Glomerular visceral epithelial cell (primary cell): Measurements from ENCODE around the gene KRT82.

Experiments used
- DNase-seq: peaks from one replicate; pipeline ENCODE4 v3.0.0-alpha.2; 2016; ENCODE audit errors: extremely low spot score

KRT82 gene

DNA sequence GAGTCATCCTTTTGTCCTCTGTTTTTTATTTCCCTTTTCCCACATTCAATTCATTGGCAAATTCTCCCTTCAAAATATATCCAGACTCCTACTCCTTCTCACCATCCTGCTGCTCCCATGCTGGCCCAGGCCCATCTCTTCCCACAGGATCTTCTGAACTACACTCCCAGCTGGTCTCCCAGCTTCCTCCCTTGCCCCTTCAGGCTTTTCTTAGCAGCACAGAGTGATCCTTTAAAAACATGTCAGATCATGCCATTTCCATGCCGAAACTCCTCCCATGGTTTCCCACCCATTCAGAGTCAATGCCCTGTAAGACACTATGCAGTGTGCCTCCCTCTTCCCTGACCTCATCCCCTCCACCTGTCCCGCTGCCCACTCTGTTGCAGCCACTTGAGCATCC lies 18.3 kb downstream of the KRT82 start:
- DNase-seq: no peak

DNA sequence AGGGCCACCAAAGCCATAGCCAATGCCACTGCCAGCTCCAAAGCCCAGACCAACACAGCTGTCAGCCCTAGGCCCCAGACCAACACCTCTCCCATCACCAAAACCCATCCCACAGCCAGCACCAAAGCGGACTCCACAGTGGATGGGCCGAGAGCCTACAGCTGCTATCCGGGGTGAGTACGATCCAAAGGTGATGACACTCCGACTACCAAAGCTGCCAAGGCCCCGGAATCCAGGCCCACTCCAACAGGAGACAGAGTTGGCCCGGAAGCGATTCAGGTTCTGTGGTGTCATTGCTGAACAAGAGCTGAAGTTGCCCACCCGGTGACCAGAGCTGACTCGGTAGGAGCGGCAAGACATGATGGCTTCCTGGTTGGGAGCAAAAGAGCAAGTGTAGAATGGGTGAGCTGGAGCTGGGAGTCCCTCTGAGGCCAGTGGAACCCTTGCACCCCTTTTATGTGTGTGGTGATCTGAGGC lies 20.9 kb downstream of the KRT82 start, which contains the start of gene KRT84:
Gene KRT84 (minus strand): TSS at position 427 of the 477 bp plus-strand sequence. CDS start 67 bp downstream, at position 360.
- no peak for DNase-seq

DNA sequence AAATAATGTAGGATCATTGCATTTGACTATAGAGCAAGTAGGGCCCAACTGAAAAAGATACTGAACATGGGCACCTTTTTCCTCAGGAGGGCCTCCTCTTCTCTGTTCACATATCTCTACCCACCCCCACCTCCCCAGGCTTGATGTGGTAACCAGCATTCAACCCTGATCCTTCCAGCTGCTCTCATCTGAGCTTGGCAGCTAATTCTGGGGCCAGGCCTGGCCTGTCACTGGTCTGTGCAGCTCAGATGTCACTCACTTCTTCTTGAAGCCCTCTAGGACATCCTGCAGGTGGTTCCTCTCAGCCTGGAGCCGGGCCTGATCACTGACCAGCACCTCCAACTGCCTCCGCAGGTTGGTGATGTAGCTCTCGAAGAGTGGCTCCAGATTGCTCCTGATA lies 22.8 kb downstream of the KRT82 start:
- DNase-seq: no peak

DNA sequence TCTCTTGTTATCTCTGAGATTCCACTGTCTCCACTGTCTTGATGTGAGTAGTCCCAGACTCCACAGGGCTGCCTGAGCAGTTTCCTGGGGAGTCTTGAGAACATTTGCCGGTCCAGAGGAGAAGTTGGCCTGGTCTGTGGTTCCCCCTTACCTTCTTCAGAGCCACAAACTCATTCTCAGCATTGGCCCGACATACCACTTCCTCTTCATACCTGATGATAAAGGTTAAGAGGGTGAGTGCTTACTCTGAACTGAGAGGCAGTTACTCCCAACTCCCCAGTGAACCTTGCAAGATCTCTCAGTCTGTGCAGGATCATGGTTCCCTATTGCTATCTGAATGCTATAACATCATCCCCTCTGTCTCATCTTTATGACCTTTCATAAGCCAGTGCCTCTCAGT lies 23.3 kb downstream of the KRT82 start:
- DNase-seq: no peak

DNA sequence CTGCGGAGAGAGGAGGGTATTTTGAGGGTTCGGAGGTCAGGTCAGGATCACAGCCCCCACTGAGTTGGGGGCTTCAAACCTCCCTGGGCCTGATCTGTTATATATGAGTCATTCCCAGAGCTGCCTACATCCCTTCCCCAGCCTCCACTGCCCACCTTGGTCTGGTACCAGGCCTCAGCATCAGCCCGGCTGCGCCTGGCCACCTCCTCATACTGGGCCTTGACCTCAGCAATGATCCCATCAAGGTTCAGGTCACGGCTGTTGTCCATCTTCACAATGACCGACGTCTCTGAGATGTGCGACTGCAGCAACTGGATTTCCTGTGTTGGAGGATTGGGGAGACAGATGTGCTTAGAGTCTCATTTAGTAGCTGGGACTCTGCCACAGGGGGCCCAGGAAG lies 24.9 kb downstream of the KRT82 start:
- no peak for DNase-seq

DNA sequence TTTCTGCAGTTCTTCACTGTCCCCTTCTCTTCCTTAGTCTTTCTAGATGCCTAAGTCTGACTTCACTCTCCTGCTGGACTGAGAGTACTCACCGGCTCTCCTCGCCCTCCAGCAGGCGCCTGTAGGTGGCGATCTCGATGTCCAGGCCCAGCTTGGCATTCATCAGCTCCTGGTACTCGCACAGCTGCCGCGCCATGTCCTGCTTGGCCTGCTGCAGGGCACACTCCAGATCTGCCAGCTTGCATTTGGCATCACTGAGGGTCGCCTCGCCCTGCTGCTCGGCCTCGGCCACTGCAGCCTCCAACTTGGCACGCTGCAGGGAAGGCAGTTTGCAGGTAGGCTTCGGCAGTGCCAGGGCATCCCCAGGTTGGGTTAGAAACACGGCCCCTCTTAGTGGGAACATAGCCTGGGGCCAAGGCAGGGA lies 25.9 kb downstream of the KRT82 start:
- peak; percentile 43 for DNase-seq

DNA sequence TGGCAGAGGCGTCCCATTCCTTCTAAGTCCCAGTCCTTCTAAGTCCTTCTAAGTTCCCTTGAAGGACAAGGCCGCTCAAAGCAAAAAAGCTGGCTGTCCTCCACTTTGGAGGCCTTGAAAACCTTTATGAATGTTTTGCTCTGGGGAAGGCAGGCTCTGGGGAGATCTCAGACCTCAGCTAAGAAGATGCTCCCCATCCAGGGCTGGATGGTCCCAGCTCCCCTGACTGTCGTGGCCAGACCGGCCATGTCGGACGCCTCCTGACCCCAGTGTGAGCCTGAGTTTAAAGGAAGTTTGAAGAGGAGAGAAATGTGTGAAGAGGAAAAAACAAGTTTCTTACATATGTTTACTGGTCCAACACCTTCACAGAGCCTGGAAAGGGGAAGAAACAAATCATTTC lies 26.6 kb downstream of the KRT82 start:
- DNase-seq: no peak

DNA sequence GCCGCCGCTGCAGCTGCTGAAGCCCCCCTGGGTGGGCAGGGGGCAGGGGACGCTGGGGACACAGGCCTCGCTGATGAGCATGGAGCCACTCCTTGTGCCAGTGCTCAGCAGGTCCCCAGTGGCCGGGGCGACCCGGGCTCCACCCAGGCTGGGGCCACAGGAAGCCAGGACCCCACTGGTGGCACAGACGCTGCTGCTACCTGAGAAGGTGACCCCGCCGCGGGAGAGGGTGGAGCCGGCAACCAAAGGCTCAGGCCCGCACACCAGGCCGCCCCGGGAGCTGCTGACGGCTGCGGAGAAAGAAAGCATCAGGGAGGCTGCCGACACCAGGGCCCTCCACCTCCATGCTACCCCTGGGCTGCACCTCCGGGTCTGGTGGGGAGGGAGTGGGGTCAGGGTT lies 28.0 kb downstream of the KRT82 start:
- DNase-seq: no peak

DNA sequence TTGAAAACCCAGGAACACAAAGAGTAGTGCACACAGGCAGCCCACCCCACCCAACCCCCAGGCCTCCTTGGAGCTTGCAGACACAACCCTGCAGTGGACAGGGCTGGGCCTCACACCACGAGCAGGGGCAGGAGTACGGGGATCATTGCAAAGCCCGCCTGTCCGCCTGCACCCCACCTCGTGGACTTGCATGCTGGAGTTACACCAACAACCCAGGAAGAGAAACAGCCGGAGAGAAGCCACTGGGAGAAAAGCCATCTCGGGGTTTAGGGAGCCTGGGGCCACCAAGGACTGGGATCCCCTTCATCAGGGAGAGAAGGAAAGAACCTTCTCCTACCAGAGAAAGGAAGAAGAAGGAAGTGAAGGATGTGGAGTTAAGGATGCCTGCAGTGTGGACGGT lies 28.9 kb downstream of the KRT82 start:
- DNase-seq: no peak

DNA sequence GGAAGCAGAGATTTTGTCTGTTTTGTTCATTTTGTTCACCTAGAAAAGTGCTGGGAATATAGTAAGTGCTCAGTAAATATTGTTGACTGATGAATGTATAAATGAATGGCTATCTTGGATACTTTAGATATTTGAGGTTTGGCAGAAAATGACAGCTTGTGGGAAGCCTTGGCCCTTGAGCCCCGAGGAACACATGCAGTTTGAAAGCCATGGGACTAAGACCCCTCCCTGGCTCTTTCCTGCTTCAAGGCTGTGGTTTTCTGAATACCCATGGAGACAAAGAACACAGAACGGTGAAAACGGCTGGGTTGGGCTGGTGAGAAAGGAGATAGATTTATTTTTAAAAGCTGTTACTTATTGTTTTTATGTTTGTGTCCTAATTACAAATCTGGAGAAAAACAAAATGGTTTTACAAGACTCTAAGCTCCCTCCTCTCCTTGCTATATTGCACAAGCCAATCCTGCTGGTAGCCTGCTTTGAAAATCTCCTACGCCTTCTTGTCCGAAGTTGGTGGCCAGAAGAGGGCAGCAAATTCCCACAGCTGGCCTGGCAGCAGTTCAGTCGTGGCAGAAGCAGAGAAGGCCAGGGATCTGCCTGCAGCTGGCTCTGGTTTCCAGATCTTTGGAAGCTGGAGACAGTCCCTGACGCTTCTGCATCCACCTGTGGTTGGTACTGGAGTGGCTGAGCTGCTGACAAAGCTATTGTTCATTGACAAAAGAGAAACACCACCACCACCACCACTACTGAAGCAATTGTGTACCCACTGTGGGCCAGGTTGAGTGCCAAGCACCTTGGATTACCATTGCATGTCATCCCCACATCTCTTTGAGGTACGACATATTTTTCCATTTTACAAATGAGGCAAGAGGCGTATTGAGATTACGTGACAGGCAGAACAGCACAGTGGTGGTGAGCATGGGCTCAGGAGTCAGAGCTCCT lies 33.6 kb downstream of the KRT82 start:
- DNase-seq: peak; percentile 85

DNA sequence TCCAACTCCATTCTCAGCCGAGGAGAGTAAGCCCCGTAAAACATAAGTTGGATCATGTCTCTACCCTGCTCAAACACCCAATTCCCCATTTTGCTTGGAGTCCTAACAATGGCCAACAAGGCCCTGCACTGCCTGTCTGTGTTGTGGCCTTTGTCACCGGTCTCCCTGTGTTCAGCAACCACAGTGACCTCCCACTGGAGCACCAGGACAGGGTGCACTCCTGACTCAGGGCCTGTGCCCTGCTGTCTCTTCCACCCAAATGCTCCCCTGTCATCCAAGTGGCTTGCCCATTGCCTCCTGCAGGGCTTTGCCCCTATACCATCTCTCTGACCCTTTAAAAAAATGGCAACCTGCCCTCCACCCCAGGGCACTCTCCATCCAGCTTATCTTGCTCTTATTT lies 34.4 kb downstream of the KRT82 start:
- DNase-seq: no peak

DNA sequence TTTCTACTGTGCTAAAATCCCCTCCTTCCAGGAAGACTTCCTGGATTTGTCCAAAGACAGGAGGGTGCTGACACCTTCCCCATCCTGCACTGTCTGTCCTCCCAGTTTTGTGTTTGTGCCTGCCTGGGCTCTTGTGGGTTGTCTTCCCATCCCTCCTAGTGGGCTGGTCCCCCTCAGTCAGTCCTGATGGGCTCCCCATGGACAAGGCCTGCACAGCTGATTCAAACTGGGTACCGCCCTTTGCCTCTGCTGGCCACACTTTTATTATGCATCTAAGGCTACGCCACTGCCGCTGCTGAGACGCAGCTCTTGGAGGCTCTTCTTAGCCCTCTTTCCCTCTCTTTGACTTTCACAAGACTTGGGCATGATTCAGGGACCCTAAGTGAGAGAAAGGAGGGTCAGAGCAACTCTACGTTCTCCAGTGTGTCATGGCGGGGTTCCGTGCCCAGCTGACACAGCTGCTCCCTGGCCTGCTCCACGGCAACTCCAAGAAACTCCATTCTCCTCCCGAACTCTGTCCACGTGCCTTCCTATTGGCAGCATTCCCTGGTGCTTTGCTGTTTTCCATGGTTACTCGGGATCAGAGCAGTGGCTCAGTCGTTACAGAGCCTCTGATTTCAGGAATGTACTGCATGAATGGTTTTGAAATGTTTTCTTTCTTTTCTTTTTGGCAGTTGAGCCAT lies 35.1 kb downstream of the KRT82 start:
- peak; percentile 84 for DNase-seq

DNA sequence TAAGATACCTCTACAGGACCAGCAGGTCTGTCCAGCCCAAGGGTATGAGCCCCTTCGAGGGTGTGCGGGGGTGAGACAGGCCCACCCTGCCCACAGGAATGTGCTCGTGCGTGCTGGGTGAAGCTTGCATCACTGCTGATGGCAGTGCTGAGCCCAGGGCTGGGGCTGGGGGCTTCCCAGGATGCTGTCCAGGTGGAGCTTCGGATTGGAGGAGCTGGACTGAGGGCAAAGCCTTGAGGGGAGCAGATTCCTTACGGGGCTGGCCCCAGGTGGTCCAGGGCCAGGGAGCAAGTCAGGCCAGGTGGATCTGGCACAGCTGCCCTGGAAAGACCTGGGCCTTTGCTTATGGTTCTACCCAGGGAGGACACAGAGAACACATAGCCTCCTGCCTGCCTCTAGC lies 36.3 kb downstream of the KRT82 start:
- DNase-seq: no peak

DNA sequence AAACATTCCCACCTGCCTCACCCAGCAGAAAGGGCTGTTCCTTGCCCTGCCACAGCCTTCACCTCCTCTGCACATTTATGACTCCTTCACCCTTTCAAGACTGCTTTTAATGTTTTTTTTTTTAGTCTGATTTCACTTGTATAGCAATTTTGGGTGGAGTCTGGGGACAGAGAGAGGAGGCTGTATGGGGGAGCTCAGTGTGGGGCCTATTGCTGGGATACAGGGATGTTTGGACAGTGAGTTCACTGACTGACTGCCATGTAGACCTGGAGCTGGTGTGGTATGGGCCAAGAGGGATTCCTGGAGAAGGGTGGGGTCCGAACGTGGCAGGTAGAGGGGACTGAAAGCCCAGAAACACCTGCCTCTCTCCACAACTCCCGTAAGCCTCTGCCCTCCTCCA lies 36.9 kb downstream of the KRT82 start:
- DNase-seq: no peak

DNA sequence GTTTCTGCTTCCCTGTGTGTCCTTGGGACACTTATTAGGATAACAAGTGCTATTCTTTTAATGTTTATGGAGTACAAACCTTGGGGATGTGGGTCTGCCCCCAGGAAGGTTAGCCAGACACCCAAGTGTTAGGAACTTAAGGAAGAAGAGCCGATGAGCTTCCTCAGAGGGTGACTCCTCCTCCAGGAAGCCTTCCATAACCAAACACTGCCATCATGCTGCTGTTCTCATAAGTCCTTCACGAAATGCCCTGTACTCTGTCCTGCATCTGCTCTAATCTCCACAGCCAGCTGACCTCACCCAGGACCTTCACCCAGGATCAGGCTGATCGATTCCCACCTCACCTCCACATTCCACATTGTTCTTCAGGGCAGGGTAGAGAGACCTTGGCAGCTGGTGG lies 37.6 kb downstream of the KRT82 start:
- DNase-seq: no peak

DNA sequence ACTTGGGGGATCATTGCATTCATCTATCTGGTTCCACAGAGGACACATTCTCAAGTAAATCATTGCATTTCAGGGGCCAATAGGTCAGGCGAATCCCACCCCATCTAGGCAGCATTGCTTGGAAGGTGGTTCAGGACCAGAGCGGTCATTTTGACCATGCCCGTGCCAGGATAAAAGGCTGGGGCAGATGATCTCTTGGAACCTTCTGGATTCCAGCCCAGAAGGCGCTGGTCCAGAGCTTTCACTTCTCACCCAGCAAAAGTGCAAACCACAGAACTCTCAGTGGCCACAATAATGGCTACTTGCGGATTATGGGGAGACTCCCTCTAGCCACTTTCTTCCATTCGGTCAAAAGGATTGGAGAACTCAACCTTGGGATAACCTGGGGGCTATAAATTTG lies 38.3 kb downstream of the KRT82 start:
- DNase-seq: peak; percentile 38

DNA sequence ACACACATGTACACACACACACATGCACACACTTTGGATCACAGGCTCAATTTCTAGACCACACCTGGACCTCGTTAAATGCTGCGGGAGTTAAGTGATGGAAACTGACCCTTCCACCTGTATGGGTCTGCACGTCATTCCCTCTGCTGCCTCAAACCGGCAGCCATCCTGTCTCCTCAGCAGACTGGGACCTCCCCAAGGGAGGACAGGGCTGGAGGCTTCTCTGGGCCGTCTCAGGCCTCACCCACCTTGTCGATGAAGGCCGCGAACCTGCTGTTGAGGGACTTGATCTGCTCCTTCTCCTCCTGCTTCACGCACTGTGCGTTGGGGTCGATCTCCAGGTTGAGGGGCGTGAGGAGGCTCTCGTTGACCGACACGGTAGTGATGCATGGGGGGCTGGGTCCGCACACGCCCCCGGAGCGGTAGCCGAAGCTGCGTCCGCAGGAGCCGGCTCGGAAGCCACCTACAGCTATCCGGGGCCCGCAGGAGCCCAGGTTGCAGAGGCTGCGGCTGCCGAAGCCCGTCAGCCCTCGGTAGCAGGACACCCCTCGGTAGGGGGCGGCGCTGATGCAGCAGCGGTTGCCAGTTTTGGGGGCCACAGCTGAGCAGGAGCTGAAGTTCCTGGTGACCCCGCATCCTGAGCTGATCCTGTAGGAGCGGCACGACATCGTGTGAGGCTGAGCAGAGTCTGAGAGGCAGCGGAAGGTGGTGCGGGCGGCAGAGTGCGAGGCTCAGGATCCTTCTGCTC lies 39.2 kb downstream of the KRT82 start, which contains the start of gene KRT85:
Gene KRT85 (minus strand): TSS at position 744 of the 748 bp plus-strand sequence. CDS start 76 bp downstream, at position 668.
- no peak for DNase-seq

DNA sequence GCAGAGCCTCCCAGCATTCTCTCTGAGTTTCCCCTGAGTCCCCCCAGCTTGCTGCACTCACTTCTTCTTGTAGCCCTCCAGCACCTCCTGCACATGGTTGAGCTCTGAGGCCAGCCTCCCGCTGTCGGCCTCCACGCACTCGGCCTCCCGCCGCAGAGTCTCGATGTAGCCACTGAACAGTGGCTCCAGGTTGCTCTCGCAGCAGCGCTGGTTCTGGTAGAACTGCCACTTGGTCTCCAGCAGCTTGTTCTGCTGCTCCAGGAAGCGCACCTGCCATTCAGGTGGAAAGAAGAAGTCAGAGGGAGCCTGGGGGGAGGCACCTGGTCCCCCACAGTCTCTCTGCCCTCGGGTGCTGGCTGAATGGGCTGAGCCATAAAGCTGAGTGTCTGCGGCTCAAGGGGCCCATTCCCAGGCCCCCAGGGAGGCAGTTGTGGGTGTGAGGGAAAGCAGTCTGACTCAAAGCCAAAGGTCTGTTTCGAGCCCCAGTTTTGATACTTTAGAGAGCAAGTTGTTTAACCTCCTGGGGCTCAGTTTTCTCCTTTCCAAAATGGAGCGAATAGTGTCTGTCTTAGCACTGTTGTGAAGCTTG lies 41.1 kb downstream of the KRT82 start:
- DNase-seq: no peak

DNA sequence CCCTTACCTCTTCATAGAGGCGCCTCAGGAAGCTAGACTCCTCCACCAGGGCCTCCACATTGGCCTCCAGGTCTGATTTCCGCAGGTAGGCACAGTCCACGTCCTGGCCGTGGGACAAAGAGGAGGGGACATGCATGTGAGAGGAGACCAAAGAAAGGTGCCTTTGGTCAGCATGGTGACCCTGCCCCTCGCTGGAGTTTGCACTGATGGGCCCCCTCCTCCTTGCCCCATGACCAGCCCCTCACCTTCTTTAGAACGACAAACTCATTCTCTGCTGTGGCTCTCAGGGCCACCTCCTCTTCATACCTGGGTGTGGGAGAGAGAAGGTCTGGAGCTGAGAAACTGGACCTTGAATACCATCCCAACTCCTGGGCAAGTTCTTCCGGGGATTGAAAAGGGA lies 42.1 kb downstream of the KRT82 start:
- no peak for DNase-seq

DNA sequence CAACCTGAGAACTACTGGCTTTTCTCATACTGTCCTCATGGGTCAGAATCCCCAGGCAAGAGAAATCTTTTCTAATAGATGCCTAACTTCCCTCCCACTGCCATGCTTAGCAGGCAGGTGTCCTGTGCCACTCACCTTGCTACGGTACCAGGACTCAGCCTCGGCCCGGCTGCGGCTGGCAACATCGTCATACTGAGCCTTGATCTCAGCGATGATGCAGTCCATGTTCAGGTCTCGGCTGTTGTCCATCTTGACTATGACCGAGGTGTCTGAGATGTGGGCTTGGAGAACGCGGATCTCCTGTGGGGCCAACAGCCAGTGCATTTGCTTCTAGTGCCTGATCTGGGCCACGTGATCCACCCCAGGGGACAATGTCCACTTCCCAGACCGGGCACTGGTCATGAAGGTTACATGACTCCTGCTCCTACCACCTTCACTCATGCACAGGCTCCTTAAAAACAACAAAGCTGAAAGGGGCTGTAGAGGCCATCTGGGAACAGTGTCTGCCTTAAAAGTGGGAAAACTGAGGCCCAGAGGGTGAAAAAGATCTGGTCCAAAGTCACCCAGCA lies 42.9 kb downstream of the KRT82 start:
- no peak for DNase-seq

DNA sequence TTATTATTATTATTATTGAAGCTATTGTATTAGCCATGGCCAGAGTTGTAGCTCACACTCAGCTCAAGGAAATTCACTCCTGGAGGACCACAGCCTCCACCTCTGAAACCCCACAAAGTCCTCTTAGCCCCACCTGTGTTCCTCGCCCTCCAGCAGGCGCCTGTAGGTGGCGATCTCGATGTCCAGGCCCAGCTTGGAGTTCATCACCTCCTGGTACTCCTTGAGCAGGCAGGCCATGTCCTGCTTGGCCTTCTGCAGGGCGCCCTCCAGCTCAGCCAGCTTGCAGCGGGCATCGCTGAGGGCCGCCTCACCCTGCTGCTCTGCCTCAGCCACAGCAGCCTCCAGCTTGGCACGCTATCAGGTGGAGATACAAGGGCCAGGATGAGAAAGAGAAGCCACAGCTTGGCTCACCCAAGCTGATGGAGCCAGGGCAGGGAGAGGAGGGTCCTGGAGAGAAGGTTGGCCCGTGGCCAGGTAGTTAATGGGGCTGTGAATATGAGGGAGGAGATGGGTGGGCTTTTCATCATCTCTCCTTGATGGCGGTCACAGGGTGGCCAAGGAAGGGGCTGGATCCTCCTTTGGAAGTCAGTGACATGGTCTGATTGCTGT lies 43.9 kb downstream of the KRT82 start:
- DNase-seq: no peak
